ENCODE data around the gene SLC16A9. TPM values are rescaled to one million over a fixed set of nuclear protein-coding genes. Genes with fewer than 3 reads are reported as not detected.
"Not testable (repeated sequence)": the region's sequence is repeated elsewhere in the genome, so short reads cannot be mapped to it uniquely, and the experiment has no call there.

Gene SLC16A9
- total RNA-seq, 1 donor from 2014 or later = 2.4 TPM

DNA sequence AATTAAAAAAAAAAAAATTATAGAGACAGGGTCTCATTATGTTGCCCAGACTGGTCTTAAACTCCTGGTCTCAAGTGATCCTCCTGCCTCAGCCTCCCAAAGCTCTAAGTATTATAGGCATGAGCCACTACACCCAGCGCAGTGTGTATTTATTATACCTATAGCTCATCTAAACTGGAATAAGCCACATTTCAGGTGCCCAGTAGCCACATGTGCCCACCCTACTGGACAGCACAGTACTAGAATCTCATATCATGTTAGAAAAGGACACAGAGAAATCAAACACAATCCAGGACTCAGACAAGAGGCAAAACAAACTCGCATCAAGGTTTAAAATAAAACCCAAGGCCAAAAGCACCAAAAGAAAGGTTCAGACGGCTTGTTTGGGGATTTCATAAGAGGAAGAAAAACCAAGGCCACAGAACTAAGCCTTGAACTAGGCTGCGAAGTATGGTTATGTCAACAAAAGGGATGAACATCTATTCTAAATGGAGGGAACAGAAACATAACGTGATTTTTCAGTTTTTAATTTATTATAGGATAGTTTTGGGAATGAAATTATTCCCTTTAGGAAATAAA is 32.3 kb downstream of the SLC16A9 start:
- no peak for DNase-seq (ENCODE audit: low spot score)

DNA sequence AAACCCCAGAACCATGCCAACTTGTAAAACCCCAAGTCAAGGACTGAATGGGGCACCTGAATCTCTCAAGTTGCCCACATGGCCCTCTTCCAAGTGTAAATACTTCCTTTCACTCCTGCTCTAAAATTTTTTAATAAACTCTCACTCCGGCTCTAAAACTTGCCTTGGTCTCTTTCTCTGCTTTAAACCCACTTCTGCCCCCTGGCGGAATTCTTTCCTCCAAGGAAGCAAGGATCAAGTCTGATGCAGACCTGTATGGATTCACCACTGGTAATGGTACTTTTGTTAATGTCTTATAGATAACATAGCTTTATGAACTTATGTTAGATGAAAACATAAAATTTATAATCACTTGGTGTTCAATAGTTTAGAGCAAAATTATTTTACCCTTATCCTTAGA is 33.8 kb downstream of the SLC16A9 start:
- no peak for DNase-seq (ENCODE audit: low spot score)

GRCh38 chr10:59674215-59674836 is 35.3 kb downstream of the SLC16A9 start:
- peak; percentile 66 for DNase-seq (ENCODE audit: low spot score)

GRCh38 chr10:59672150-59672875 is 37.3 kb downstream of the SLC16A9 start:
- no peak for DNase-seq (ENCODE audit: low spot score)

DNA sequence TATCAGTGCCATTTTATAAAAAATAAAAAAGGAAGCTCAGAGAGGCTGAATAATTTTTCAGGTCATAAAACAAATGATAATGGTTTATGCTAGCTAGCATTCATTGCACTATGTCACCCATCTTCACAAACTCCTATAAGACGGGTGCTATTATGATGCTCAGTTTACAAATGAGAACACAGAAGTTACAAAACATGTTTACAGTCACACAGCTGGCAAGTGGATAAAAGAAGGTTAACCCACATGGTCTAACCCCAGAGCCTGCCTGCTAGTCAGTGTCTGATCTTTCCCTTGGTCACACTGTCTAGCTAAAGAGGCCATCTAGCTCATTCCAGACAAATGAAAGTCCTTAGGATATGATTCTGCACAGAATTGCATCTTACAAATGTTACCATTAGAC is 39.4 kb downstream of the SLC16A9 start:
- DNase-seq (ENCODE audit: low spot score) = no peak

GRCh38 chr10:59668096-59668495 is 41.6 kb downstream of the SLC16A9 start:
- DNase-seq (ENCODE audit: low spot score) = no peak

DNA sequence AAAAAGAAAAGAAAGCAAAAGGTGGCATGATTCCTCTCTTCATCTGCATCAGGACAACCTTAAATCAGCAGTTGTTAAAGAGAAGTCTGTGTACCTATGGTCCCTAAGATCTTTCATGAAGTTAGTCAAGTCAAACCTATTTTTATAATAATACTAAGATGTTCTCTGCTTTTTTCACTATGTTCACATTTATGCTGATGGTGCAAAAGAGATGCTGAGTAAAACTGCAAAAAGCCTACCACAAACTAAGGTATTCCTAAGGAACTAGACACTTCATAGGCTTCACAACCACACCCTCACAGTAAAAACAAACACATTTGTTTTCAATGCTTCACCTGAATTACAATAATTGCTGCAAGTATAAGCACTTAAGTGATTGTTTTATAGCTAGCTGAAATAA is 43.3 kb downstream of the SLC16A9 start:
- DNase-seq (ENCODE audit: low spot score) = no peak

GRCh38 chr10:59663213-59663612 is 46.4 kb downstream of the SLC16A9 start:
- DNase-seq (ENCODE audit: low spot score) = not testable (repeated sequence)

DNA sequence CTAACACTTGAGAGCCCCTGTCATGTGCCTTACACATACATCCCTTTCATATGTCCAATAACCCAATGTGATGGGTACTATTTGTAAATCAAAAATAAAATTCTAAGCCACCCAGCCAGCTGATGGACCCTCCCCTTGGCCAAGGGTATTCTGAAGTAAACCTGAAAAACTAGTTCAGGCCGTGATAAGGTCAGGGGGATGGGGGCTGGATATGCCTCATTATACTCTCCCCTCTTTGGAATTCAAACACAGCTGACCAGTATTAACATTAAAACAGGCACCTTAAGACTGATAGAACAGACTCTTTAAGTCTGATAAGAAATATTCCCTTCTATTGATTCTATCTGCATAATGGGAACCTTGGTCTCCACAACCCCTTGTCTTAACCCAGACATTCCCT is 51.9 kb downstream of the SLC16A9 start:
- no peak for DNase-seq (ENCODE audit: low spot score)

DNA sequence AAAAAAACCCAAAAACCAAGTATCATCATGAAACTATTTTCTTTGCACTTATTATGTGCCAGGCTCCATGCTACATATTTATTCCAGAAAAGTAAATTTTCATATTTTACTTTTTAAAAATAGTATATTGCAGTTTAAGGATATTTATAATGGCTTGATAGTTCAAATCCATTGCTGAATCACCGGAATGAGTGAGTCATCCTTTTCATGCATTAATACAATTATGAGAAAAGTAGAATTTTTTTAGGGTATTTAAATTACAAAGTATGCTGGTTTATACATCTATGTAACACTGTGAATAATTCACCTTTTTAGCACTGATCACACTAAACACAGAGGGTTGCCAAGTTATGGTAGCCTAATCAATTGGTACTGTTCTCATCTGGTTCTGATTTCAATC is 54.3 kb downstream of the SLC16A9 start:
- no peak for DNase-seq (ENCODE audit: low spot score)

DNA sequence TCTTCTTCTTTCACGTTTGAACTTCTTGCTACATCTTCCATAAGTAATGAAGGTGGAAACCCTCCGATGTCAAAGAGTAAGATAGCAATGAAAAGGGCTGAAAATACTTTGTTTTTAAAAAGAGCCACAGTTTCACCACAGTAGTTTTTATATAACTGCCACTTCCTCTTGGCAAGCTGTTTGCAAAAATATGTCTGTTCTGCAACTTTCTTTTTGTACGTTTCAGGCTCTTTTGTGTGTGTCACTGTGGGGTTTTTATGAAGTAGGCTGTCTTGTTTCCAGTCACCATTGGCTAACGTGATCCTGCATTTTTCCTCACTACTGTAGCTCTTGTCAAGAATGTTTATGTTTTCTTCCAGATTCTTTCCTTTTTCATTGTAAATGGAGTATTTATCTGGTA is 55.6 kb downstream of the SLC16A9 start:
- peak; percentile 6 for DNase-seq (ENCODE audit: low spot score)

DNA sequence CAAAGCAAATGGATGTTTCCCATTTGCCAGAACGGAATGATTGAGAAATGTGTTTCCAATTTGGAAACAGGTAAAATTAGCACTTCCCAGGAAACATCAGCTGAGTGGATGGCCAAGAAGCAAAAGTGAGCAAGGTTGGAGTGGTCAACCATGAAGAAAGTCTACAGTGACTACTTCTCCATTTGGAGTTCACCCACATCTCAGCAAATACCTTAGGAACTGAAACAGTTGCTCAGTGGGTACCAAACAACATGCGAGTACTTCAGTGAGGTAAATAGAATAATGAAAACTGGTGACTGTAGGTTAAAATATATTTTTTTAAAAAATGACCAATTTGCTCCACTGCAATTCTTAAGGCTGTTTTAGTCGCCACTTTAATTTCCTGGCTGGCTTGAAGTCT is 57.7 kb downstream of the SLC16A9 start:
- DNase-seq (ENCODE audit: low spot score) = no peak

- no peak for DNase-seq (ENCODE audit: low spot score)
Measured at GRCh38 chr10:59649606-59650346, 59.9 kb downstream of the SLC16A9 start.

GRCh38 chr10:59648711-59649201 is 60.9 kb downstream of the SLC16A9 start:
- DNase-seq (ENCODE audit: low spot score) = peak; percentile 3

- DNase-seq (ENCODE audit: low spot score) = no peak
Measured at GRCh38 chr10:59644841-59645240, 64.8 kb downstream of the SLC16A9 start.

DNA sequence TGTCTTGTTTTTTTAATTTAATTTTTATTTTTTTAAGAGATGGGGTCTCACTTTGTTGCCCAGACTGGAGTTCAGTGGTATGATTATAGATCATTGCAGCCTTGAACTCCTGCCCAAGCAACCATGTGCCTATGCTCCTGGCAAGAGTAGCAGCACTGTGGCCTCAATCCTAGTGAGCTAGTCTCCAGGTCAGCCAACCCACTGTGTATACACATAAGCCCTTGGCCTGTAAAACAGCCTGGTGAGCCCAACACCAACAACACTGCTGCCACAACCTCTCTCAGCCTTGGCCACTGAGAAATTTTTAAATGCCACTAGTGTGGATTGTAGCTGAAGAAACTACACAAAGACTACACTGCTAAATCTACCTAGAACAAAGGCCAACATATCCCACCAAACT is 68.0 kb downstream of the SLC16A9 start:
- not testable (repeated sequence) for DNase-seq (ENCODE audit: low spot score)

GRCh38 chr10:59635502-59636290 is 74.0 kb downstream of the SLC16A9 start:
- no peak for DNase-seq (ENCODE audit: low spot score)

DNA sequence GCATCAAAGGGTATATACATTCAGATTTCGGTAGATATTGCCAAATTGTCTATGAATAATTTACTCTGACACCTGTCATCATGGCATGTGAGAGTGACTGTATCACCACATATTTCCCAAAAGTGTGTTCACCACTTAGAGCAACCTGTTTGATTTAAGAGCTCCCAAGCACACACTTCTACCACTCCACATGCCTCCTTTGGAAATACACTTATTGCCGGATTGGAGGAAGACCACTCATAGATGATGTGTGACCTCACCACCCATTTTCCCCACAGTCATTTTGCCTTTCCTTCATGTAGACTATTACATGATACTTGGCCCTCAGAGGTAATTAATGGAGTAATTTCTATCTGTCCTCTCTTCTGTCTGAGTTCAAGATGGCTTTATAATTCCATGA is 75.5 kb downstream of the SLC16A9 start:
- no peak for DNase-seq (ENCODE audit: low spot score)

DNA sequence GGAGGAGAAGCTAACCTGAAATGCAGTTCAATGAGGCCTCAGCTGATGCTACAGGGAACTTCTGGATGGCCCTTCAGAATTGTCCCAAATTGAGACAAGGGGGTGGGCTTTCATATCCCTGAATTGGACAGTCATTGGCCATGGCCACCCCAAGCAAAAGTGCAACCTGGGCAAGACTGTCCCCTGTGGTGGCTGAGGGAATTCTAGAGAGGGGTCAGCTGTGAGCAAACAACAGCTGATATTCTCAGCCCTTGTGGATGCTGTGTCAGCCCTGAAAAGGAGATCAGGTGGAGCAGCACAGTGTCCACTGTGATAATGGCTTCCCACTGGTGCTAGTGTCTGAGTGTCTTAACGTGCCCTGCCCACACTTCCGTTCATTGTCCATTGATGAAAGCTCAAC is 76.6 kb downstream of the SLC16A9 start:
- no peak for DNase-seq (ENCODE audit: low spot score)

GRCh38 chr10:59631882-59632807 is 77.5 kb downstream of the SLC16A9 start:
- DNase-seq (ENCODE audit: low spot score) = no peak

Measured in umbilical cord (tissue), 2 donors.